ENCODE results near the gene PLA2G1B.
"Not testable (repeated sequence)": the region's sequence is repeated elsewhere in the genome, so short reads cannot be mapped to it uniquely, and the experiment has no call there.

Gene PLA2G1B

GRCh38 chr12:120358412-120359100 is 31.0 kb upstream of the PLA2G1B start:
- ATAC-seq = no peak

GRCh38 chr12:120357104-120357503 is 29.5 kb upstream of the PLA2G1B start:
- DNase-seq (no peak), ATAC-seq (no peak)

More at GRCh38 chr12:120358412-120359100, 31.0 kb upstream of the PLA2G1B start:
- no peak for DNase-seq

- DNase-seq (peak; percentile 82), ATAC-seq (peak; percentile 95)
Observed at GRCh38 chr12:120356567-120357030, 29.0 kb upstream of the PLA2G1B start.

- ATAC-seq (no peak), DNase-seq (no peak)
Observed at GRCh38 chr12:120353556-120354317, 26.2 kb upstream of the PLA2G1B start.

- ATAC-seq = no peak
- no peak for DNase-seq
Observed at GRCh38 chr12:120353136-120353535, 25.6 kb upstream of the PLA2G1B start.

- DNase-seq = no peak
- no peak for ATAC-seq
Observed at GRCh38 chr12:120352117-120352516, 24.5 kb upstream of the PLA2G1B start.

GRCh38 chr12:120350576-120351350 is 23.2 kb upstream of the PLA2G1B start:
- DNase-seq = no peak

GRCh38 chr12:120347766-120348165 is 20.2 kb upstream of the PLA2G1B start:
- no peak for ATAC-seq
- no peak for DNase-seq

More at GRCh38 chr12:120350576-120351350, 23.2 kb upstream of the PLA2G1B start:
- ATAC-seq = no peak

GRCh38 chr12:120346681-120347080 is 19.1 kb upstream of the PLA2G1B start:
- no peak for ATAC-seq
- DNase-seq = no peak

- ATAC-seq (no peak), DNase-seq (no peak)
Observed at GRCh38 chr12:120346031-120346430, 18.5 kb upstream of the PLA2G1B start.

- ATAC-seq = no peak
Observed at GRCh38 chr12:120343692-120344091, 16.1 kb upstream of the PLA2G1B start.

GRCh38 chr12:120343039-120343537 is 15.5 kb upstream of the PLA2G1B start:
- no peak for ATAC-seq
- no peak for DNase-seq

More at GRCh38 chr12:120343692-120344091, 16.1 kb upstream of the PLA2G1B start:
- DNase-seq = no peak

GRCh38 chr12:120342175-120343038 is 14.8 kb upstream of the PLA2G1B start:
- ATAC-seq (no peak), DNase-seq (no peak)

- no peak for DNase-seq
- no peak for ATAC-seq
Observed at GRCh38 chr12:120339256-120339655, 11.7 kb upstream of the PLA2G1B start.

GRCh38 chr12:120337730-120338129 is 10.2 kb upstream of the PLA2G1B start:
- ATAC-seq (no peak), DNase-seq (no peak)

- not testable (repeated sequence) for DNase-seq, ATAC-seq
Observed at GRCh38 chr12:120336392-120336791, 8.8 kb upstream of the PLA2G1B start.

- DNase-seq = peak; percentile 60
- not testable (repeated sequence) for ATAC-seq
Observed at GRCh38 chr12:120335447-120335846, 7.9 kb upstream of the PLA2G1B start.

GRCh38 chr12:120332523-120332922 is 4.9 kb upstream of the PLA2G1B start:
- no peak for DNase-seq

GRCh38 chr12:120332041-120332440 is 4.5 kb upstream of the PLA2G1B start:
- DNase-seq = no peak
- no peak for ATAC-seq

More at GRCh38 chr12:120332523-120332922, 4.9 kb upstream of the PLA2G1B start:
- no peak for ATAC-seq

- ATAC-seq (no peak), DNase-seq (no peak)
Observed at GRCh38 chr12:120331390-120331789, 3.8 kb upstream of the PLA2G1B start.

- ATAC-seq (no peak), DNase-seq (no peak)
Observed at GRCh38 chr12:120328228-120328627, 649 bp upstream of the PLA2G1B start.
